A549 treated with RU486 at 1 μM for 4 hours (cell line): Measurements from ENCODE around the gene LIFR. TPM values are rescaled to one million over a fixed set of nuclear protein-coding genes. Genes with fewer than 3 reads are reported as not detected.

Source experiments
- total RNA-seq: library from RNA; stranded (reverse); fragments of 200-300 nt; extraction: Qiagen RNA extraction; gene quantifications from 5 replicates; pipeline ENCODE4 v1.2.3, GENCODE V29; 2022; ENCODE audit warnings: low read depth

The LIFR gene
- 2.3 to 6.5 TPM (median 6.1 TPM) in 5 replicates for total RNA-seq

DNA sequence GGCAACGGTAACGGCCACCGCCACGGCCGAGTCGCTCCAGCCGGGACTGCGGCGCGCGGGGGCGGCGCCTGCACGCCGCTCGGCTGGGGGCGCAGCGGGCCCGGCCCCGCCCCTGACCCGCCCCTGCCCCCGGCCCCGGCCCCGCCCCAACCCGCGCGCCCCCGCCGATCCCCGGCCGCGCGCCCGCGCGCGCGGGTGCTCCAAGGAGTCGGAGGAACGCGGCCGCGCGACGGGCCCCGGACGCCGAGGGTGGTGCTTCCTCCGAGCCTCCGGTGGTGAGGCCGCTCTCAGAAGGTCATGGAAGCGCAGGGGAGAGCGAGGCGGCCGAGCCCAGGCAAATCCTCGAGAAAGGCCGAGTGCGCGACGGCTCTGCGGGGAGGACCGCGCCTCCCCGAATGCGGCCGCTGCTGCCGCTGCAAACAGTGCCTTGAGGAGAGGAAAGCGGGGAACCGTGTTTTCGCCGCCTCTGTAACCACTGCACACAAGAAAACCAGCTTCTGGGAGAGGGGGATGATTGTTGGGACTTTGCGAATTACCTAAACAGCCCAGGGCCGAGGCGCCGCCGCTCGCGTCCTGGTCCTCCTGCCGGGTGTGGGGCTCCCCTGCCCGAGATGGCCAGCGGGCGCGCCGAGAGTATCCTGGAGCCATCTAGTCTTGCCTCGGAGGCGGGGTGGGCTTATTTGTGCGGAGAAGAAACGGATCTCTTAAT is at the start of gene LIFR:
Gene LIFR (minus strand): TSS at position 48 of the 709 bp plus-strand sequence. CDS start 25,999 bp downstream, outside the sequence.

